DND-41 (cell line): ENCODE data around the gene FGD6.

Experiments used
- ATAC-seq: fragments of 200-7000 bp; cut with Tn5 transposase; 3 replicates; pipeline ENCODE4 v1.9.1; 2021; ENCODE audit warnings: low read depth; ENCODE audit not compliant: insufficient read depth
- DNase-seq: peaks from one replicate; pipeline ENCODE4 v3.0.0-alpha.2; 2020
- H2AFZ ChIP-seq: 2 replicates; pipeline ENCODE4 v1.6.0; 2012; ENCODE audit warnings: low read depth, low read length
- H3K27ac ChIP-seq: 2 replicates; pipeline ENCODE4 v1.5.1; 2012; ENCODE audit warnings: low read length, inconsistent platforms
- H3K27me3 ChIP-seq: fragments of 200-600 bp; sonication (generic); 2 replicates; pipeline ENCODE4 v1.6.0; 2012; ENCODE audit warnings: low read length, mild to moderate bottlenecking, inconsistent platforms; ENCODE audit not compliant: insufficient read depth, poor library complexity
- H3K36me3 ChIP-seq: 2 replicates; pipeline ENCODE4 v1.5.1; 2012; ENCODE audit warnings: low read length, inconsistent platforms; ENCODE audit not compliant: insufficient read depth
- H3K4me1 ChIP-seq: 2 replicates; pipeline ENCODE4 v1.5.1; 2012; ENCODE audit warnings: mild to moderate bottlenecking, low read length; ENCODE audit not compliant: insufficient read depth
- H3K4me2 ChIP-seq: 2 replicates; pipeline ENCODE4 v1.6.0; 2012; ENCODE audit warnings: mild to moderate bottlenecking, moderate library complexity, low read length, inconsistent platforms; ENCODE audit not compliant: insufficient read depth
- H3K4me3 ChIP-seq, 2 experiments: fragments of 200-600 bp in 1 of 2; shearing (Covaris generic) in 1 of 2; 2 replicates each; pipeline ENCODE4 v1.5.1; 2012 to 2016; ENCODE audit warnings: inconsistent platforms in 2 of 2, low read length in 2 of 2, mild to moderate bottlenecking in 2 of 2, low read depth in 1 of 2, moderate library complexity in 1 of 2
- H3K79me2 ChIP-seq: 2 replicates; pipeline ENCODE4 v1.6.0; 2012; ENCODE audit warnings: low read length, inconsistent platforms; ENCODE audit not compliant: insufficient read depth
- H3K9ac ChIP-seq: 2 replicates; pipeline ENCODE4 v1.6.0; 2012; ENCODE audit warnings: low read depth, mild to moderate bottlenecking, inconsistent platforms, low read length, moderate library complexity
- H3K9me3 ChIP-seq: 2 replicates; pipeline ENCODE4 v1.5.1; 2012; ENCODE audit warnings: low read length, moderate library complexity, mild to moderate bottlenecking, inconsistent platforms; ENCODE audit not compliant: insufficient read depth, severe bottlenecking
- H4K20me1 ChIP-seq: 2 replicates; pipeline ENCODE4 v1.6.0; 2012; ENCODE audit warnings: low read length; ENCODE audit not compliant: insufficient read depth
- EZH2 ChIP-seq: IDR thresholded peaks from 3 replicates; pipeline ENCODE4 v1.6.1; 2012; ENCODE audit warnings: borderline replicate concordance, low read depth, mild to moderate bottlenecking, moderate library complexity, low read length, inconsistent platforms; ENCODE audit not compliant: severe bottlenecking
- TF ChIP-seq, protein P1 (sequence below): IDR thresholded peaks from 2 replicates; pipeline ENCODE4 v1.5.1; 2012; ENCODE audit warnings: borderline replicate concordance, low read length, moderate library complexity, mild to moderate bottlenecking; ENCODE audit not compliant: poor library complexity, severe bottlenecking; ENCODE audit errors: extremely low read depth

Gene FGD6

DNA sequence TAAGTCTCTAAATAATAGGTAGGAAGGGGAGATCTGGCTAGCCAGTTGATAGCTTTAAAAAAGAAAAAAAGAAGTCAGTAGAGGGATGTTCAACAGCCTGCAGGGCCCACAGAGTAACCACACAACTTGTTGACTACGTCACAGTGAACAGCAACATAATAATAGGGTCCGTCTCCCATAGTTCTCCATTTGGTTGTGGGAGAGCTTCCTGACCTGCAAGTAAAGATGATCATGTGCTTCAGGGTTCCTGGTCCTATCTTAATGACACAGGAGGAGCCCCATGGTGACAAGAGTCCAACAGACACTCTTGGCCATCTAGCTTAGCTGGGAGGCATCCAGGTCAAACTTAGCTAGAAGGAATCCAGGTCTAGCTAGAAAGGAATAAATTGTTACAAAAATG lies 36.2 kb downstream of the FGD6 start:
- DNase-seq: no peak
- H3K4me3 ChIP-seq: no peak overlapping the region
- no peak overlapping the region for H3K4me2 ChIP-seq
- no peak for TF ChIP-seq EZH2
- TF ChIP-seq, protein P1, sequence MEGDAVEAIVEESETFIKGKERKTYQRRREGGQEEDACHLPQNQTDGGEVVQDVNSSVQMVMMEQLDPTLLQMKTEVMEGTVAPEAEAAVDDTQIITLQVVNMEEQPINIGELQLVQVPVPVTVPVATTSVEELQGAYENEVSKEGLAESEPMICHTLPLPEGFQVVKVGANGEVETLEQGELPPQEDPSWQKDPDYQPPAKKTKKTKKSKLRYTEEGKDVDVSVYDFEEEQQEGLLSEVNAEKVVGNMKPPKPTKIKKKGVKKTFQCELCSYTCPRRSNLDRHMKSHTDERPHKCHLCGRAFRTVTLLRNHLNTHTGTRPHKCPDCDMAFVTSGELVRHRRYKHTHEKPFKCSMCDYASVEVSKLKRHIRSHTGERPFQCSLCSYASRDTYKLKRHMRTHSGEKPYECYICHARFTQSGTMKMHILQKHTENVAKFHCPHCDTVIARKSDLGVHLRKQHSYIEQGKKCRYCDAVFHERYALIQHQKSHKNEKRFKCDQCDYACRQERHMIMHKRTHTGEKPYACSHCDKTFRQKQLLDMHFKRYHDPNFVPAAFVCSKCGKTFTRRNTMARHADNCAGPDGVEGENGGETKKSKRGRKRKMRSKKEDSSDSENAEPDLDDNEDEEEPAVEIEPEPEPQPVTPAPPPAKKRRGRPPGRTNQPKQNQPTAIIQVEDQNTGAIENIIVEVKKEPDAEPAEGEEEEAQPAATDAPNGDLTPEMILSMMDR: no peak
- H3K9me3 ChIP-seq: no peaks in the 10 kb centered on the region
- no peak overlapping the region for H2AFZ ChIP-seq
- no peaks in the 10 kb centered on the region for H4K20me1 ChIP-seq
- no peak overlapping the region for H3K9ac ChIP-seq
- H3K36me3 ChIP-seq: no peaks in the 10 kb centered on the region
- no peak for ATAC-seq
- no peaks in the 10 kb centered on the region for H3K27me3 ChIP-seq
- H3K27ac ChIP-seq: no peak overlapping the region
- no peaks in the 10 kb centered on the region for H3K4me1 ChIP-seq
- no peaks in the 10 kb centered on the region for H3K79me2 ChIP-seq

DNA sequence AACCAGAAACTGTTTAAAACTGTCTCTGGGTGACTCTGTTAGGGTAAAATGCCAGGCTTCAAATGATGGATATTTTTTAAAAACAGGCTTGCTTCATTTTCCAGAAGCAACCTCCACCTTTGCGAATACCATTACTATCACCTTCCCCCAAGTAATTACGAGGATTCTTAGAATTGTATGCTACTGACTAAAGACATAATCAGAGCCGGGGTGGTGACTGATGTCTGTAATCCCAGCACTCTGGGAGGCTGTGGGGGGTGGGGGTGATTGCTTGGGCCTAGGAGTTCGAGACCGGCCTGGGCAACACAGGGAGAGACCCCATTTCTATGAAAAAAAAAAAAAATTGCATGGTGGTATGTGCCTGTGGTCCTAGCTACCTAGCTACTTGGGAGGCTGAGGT lies 38.3 kb downstream of the FGD6 start:
- Histone ChIP-seq H3K79me2 (no peaks in the 10 kb centered on the region), H4K20me1 (no peaks in the 10 kb centered on the region), H3K4me3 (no peak overlapping the region), H2AFZ (no peak overlapping the region), H3K9ac (no peak overlapping the region), H3K27ac (no peak overlapping the region), H3K4me2 (no peak overlapping the region), H3K27me3 (no peaks in the 10 kb centered on the region), H3K4me1 (no peaks in the 10 kb centered on the region), H3K36me3 (no peaks in the 10 kb centered on the region), H3K9me3 (no peaks in the 10 kb centered on the region)
- TF ChIP-seq, protein P1: no peak
- no peak for TF ChIP-seq EZH2
- ATAC-seq: no peak
- DNase-seq: no peak

DNA sequence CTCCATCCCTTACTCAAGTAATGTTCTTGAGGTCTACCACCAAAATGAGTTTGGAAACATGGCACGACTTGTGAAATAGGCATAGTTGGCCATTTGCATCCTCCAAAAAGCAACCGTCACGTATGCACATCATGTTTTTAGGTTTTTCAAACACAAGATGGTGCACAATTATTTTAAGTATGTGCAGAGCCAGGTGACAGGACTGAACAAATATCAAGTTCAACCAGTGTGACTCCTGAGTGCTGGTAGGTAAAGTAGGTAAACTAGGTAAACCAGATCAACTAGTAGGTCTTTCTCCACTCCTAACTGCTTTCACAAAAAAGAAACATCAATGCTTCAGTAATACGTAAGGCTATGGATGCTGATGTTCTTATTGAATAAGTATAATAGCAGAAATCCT lies 39.1 kb downstream of the FGD6 start:
- Histone ChIP-seq H3K9me3 (no peaks in the 10 kb centered on the region), H4K20me1 (no peaks in the 10 kb centered on the region), H3K27ac (no peak overlapping the region), H3K4me1 (no peaks in the 10 kb centered on the region), H3K4me2 (no peak overlapping the region), H2AFZ (no peak overlapping the region), H3K27me3 (no peaks in the 10 kb centered on the region), H3K4me3 (no peak overlapping the region), H3K36me3 (no peaks in the 10 kb centered on the region), H3K79me2 (no peaks in the 10 kb centered on the region), H3K9ac (no peak overlapping the region)
- TF ChIP-seq, protein P1: no peak
- TF ChIP-seq EZH2: no peak
- ATAC-seq: no peak
- no peak for DNase-seq

DNA sequence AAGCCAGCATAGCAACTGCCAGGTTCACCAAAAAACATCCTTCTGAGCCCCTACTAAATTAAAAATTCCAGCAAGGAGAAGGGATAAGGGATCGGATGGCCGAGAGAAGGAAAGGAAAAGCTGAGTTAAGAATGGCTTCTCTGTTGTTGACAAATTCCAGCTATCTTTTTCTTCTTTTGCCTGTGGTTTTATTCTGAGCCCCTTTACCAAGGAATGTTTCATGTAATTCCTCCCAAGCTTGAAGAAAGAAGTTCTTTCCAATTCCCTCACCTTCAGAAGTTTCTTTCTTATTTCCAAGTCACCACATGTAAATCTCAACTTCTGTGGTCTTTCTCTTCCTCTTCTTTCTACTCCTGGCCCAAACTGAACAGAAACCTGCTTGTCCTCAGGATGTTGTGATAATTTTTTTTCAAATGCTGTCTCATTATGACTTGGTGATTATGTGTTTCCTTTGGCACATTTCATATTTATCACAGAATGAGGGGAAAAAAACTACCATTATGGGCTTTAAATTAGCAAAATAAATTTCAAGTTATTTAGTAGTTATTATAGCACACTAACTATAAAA lies 40.0 kb downstream of the FGD6 start:
- H3K27ac ChIP-seq: no peak overlapping the region
- no peak overlapping the region for H3K4me2 ChIP-seq
- no peaks in the 10 kb centered on the region for H3K9me3 ChIP-seq
- H3K4me3 ChIP-seq: no peak overlapping the region
- no peaks in the 10 kb centered on the region for H3K79me2 ChIP-seq
- H3K36me3 ChIP-seq: no peaks in the 10 kb centered on the region
- no peak overlapping the region for H2AFZ ChIP-seq
- no peak for DNase-seq
- H3K4me1 ChIP-seq: no peaks in the 10 kb centered on the region
- H3K9ac ChIP-seq: no peak overlapping the region
- H4K20me1 ChIP-seq: no peaks in the 10 kb centered on the region
- no peaks in the 10 kb centered on the region for H3K27me3 ChIP-seq
- ATAC-seq: no peak
- no peak for TF ChIP-seq EZH2
- TF ChIP-seq, protein P1: no peak
